Pulmonary artery endothelial cell (primary cell): Measurements from ENCODE around the gene BTC. TPM values are rescaled to one million over a fixed set of nuclear protein-coding genes. Genes with fewer than 3 reads are reported as not detected.
"Not testable (repeated sequence)": the region's sequence is repeated elsewhere in the genome, so short reads cannot be mapped to it uniquely, and the experiment has no call there.

ENCODE experiments used
- DNase-seq: peaks from one replicate; pipeline ENCODE4 v3.0.0-alpha.2; 2011; ENCODE audit warnings: low read depth, low spot score
- total RNA-seq: library from RNA; depleted of rRNA; stranded (reverse); fragments of >200 nt; gene quantifications from 2 replicates; pipeline ENCODE4 v1.2.3, GENCODE V29; 2014

BTC gene
- total RNA-seq, result 0.07 TPM in 2 replicates

GRCh38 chr4:74794382-74795010 is at the start of gene BTC:
Gene BTC, minus strand, starts transcription at chr4:74794523. Its CDS starts 198 bp downstream, at chr4:74794325.
- no peak for DNase-seq

DNA sequence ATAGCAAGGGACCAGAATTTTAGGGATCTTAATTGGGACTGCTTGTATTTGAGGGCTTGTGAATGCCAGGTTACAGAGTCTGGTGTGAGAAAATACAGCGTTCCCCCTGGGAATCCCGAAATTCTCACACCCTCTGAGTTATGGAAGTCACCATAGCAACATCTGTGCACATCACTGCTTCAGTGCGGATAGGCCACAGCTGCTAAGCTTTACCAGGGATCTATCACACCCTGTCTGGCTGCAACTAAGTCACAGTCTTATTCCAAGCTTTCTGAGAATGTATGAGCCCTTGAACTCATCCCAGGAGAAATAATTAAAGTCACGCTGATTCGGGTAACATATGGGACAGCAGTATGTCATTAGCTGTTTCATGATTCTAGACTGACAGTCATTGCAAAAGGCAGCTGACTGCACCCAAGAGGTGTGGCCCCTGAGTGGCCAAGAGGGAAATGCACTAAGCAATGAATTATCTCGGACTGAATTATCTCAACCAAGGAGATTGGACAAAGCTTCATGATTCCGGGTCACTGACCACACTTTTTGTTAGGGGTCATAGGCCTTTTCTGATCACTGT is 46.7 kb upstream of the BTC start:
- DNase-seq, result no peak

GRCh38 chr4:74838746-74839370 is 44.5 kb upstream of the BTC start:
- no peak for DNase-seq

- no peak for DNase-seq
These were observed 36.6 kb upstream of the BTC start for GRCh38 chr4:74830928-74831327.

- DNase-seq, result no peak
These were observed 28.9 kb upstream of the BTC start for GRCh38 chr4:74823194-74823593.

GRCh38 chr4:74822603-74823002 is 28.3 kb upstream of the BTC start:
- no peak for DNase-seq

DNA sequence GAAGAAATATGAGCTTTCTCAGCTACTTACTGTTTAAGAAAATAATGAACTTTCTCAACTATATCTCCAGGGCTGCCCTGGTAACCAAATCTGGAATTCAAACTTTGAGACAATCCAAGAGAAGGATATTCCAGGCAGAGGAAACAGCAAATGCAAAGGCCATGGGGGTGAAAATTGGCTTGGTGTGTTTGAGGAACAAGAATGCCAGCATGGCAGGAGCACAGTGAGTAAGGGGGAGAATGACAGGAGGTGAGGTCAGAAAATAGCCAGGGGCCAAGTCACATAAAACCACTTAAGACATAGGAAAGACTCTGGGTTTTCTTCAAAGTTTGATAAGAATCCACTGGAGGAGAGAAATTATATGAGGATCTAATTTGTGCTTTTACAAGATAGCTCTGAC is 27.2 kb upstream of the BTC start:
- no peak for DNase-seq

GRCh38 chr4:74814052-74814451 is 19.7 kb upstream of the BTC start:
- DNase-seq, result no peak

DNA sequence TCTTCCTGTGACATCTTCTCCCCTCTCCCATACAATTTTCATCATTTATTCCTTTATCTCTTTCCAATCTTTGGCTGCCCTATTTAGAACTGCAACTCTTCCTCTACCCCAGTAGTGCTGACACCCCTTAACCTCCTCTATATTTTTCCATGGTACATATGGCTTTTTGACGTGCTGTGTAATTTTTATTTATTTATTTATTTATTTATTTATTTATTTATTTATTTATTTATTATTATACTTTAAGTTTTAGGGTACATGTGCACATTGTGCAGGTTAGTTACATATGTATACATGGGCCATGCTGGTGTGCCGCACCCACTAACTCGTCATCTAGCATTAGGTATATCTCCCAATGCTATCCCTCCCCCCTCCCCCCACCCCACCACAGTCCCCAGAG is 17.7 kb upstream of the BTC start:
- not testable (repeated sequence) for DNase-seq

- DNase-seq, result no peak
These were observed 11.3 kb upstream of the BTC start for GRCh38 chr4:74805601-74806000.

DNA sequence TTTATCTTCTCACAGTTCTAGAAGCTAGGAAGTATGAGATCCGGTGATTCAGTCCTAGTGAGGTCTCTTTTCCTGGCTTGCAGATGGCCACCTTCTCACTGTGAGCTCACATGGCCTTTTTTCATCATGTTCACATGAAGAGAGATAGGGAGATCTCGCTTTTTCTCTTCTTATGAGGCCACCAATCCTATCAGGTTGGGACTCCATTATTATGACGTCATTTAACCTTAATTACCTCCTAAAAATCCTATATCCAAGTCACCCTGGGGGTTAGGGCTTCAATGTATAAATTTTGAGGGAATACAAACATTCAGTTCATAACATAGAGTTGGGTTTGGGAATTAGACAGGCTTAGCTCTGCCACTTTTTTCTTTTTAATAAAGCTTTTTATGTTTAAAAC is 6.0 kb upstream of the BTC start:
- no peak for DNase-seq

GRCh38 chr4:74796631-74797030 is 2.3 kb upstream of the BTC start:
- no peak for DNase-seq

DNA sequence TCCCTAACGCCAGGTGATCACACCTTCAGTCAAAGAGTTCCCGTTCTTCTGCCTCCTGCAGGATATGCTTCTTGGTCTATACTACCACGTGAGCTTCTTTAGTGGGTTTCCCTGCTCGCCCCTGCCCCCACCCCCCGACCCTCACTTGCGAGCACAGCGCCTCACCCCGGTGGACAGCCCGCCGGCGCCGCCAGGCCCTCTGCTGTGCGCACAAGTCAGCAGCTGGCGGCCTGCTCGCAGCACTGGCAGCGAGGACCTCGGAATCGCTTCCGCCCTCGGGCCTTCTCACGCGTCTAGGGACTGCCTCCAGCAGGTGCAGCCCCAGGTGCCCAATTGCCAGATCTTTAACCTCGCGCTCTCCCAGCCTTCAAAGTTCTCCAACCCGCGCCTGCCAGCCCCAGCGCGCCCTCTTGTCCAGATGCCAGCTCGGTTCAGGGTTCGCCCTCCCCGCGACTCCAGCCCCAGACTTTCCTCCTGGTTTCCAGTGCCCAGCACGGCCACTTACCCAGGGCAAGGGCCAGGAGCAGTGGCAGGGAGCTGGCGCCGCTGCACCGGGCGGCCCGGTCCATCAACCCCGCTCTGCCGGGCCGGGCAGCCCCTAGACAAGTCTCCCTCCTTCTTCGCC is 454 bp downstream of the BTC start:
- DNase-seq, result no peak

DNA sequence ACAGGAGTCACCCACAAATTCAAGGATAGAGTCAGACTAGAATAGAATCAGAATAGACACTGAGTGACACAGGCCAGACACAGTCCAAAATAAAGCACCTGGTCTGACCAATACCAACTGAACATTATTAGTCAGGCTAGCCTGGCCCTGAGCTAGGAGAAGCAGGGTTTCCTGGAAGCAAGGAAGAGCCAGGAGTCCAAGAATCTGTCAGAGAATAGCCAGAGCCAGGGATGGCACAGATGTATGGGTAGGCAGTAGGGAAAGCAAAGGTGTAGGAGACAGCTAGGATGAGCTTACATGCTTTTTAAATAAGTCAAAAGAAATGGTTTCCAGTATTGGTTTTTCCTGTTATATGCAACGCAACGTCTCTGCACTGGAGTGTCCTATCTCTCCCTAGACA is 3.7 kb downstream of the BTC start:
- no peak for DNase-seq

DNA sequence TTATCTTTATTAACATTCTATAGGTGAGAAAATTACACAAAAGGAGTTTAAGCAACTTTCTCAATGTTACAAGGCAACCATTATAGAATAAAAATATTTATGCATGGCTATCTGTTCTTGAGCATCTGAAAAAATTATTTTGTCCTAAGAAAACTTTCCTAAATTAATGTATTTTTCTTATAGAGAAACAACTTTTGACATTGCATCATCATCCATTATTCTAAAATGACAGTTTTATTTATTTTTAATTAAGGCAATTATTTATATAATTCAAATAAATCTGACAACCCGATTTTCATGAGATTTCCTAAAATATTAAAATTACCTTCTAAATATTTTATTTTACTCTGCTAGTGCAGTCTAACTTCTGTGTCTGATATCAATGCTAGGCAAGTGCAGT is 4.8 kb downstream of the BTC start:
- no peak for DNase-seq

GRCh38 chr4:74777531-74777930 is 16.8 kb downstream of the BTC start:
- no peak for DNase-seq

DNA sequence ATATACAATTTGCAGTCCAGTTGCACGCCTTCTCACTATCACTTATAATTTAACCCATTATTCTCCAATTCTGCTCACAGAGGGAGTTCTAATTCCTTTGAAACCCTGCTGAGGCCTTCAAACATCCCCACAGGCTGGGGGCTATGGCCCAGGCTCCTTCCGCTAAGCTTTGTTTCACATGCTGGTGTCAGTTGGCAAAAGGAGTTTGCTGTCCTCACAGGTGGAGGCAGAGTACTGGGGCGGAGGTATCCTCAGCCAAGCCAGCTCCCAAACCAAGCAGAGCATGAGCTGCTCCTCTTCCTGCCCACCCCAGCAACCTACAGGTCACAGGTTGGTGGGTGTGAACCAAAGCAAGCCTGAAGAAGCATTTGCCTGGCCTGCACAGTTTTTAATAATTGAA is 21.5 kb downstream of the BTC start:
- DNase-seq, result no peak

GRCh38 chr4:74772106-74772505 is 22.2 kb downstream of the BTC start:
- no peak for DNase-seq

DNA sequence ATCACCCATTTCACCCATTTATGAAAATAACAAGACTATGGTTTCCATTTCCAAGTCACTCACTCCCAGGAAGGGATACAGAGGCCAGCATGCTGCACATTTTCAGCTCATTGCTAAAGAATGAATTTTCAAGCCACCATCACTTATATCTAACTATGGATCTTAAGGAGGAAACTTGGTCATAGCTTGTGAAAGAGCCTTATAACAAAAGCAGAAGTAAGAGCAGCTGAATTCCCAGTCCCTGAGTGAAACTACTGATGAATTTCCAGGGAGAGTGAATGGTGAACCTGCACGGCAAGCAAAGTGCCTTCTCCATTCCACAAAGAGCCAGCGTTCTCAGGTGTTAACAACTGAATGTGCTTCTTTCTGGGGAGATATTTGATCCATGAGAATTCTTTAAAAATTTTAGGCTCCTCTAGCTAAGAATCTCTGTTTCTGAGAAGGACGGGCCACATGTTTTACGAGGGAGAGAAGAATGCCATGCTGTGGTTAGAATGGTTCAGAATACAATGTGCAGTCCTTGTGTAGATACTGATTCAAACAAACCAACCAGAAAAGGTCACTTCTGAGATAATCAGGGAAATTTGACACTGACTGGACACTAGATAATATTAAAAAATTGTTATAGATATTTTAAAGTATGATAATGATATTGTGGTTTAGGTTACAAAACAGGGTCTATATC is 24.0 kb downstream of the BTC start:
- DNase-seq, result no peak

DNA sequence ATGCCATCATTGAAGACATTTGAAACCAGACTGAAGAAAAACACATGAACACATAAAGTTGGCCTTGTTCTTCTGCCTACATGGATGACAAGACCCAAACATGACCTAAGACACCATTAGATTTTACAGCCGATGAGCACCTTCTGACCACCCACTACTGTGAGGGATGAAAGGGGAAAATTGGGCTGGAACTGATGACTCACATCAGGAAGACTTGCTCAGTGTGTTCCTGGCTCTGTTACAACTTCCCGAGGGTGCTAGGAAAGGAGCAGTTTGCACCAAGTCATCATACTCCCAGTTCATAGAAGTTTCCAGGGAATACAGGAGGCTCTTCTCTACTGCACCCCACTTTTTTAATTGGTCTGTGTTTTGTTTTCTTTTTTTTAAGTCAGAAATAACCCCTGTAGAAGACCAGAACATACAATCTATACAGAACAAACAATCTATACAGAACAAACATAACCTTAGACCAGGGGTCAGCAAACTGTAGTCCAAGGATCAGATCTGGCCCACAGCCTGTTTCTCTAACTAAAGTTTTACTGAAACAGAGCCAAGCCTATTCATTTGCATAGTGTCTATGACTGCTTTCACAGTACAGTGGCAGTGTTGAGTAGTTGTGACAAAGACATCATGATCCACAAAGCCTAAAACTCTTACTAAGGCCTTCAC is 25.3 kb downstream of the BTC start:
- DNase-seq, result peak; percentile 5

DNA sequence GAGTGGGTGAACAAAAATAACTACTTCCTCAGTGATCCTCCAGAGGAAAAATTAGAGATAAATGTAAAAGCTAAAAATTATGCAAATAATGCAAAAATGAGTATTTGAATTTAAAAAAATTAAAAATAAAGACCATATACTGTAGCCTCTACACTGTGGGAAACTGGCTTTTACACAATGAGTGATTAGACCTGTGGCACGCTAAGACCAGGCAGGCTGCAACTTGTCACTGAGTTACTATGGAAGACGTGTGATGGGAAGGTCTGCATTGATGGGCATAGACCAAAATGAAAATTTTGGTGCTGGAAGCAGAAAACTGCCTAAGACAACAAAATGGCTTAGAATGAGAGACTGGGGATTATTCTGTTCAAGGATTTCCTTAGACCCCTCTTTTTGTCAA is 30.2 kb downstream of the BTC start:
- DNase-seq, result no peak
